OCI-LY3 (cell line): Measurements from ENCODE around the gene AGAP1.

Source experiments
- H2AFZ ChIP-seq: fragments of 200-600, 300-600 bp; shearing (Covaris generic); 2 replicates; pipeline ENCODE4 v1.6.0; 2014; ENCODE audit warnings: antibody characterized with exemption, low read depth, low read length
- H3K27ac ChIP-seq: fragments of 200-600, 300-600 bp; sonication (generic); 2 replicates; pipeline ENCODE4 v1.5.1; 2014; ENCODE audit warnings: mild to moderate bottlenecking, low read length, moderate library complexity, mixed read lengths
- H3K27me3 ChIP-seq: fragments of 200-600, 300-600 bp; sonication (generic); 2 replicates; pipeline ENCODE4 v1.6.1; 2014; ENCODE audit warnings: low read depth, low read length, mixed read lengths
- H3K36me3 ChIP-seq: fragments of 200-600, 300-600 bp; sonication (generic); replicated peaks from 2 replicates; pipeline ENCODE3; 2014; ENCODE audit warnings: low read depth, low read length, mixed read lengths
- H3K4me1 ChIP-seq: fragments of 300-600, 200-600 bp; sonication (generic); 2 replicates; pipeline ENCODE4 v1.6.1; 2014; ENCODE audit warnings: low read length, mixed read lengths
- H3K4me2 ChIP-seq: fragments of 200-600, 300-600 bp; sonication (generic); 2 replicates; pipeline ENCODE4 v1.6.1; 2014; ENCODE audit warnings: low read length, mixed read lengths
- H3K4me3 ChIP-seq: fragments of 300-600, 200-600 bp; sonication (generic); 2 replicates; pipeline ENCODE4 v1.5.1; 2014; ENCODE audit warnings: antibody characterized with exemption, mild to moderate bottlenecking, low read length, moderate library complexity
- H3K79me2 ChIP-seq: fragments of 300-600, 200-600 bp; shearing (Covaris generic); 2 replicates; pipeline ENCODE4 v1.6.1; 2014; ENCODE audit warnings: mild to moderate bottlenecking, low read length, mixed read lengths
- H3K9ac ChIP-seq: fragments of 300-600, 200-600 bp; shearing (Covaris generic); 2 replicates; pipeline ENCODE4 v1.6.0; 2014; ENCODE audit warnings: mild to moderate bottlenecking, low read length, moderate library complexity
- H3K9me3 ChIP-seq: fragments of 200-600, 300-600 bp; shearing (Covaris generic); 2 replicates; pipeline ENCODE4 v1.6.1; 2014; ENCODE audit warnings: low read length, mixed read lengths; ENCODE audit not compliant: insufficient read depth
- H4K20me1 ChIP-seq: fragments of 200-600, 300-600 bp; sonication (generic); 2 replicates; pipeline ENCODE4 v1.6.1; 2016; ENCODE audit warnings: low read length, mixed read lengths; ENCODE audit not compliant: insufficient read depth
- CTCF ChIP-seq: fragments of 200-600, 300-600 bp; sonication (generic); IDR thresholded peaks from 2 replicates; pipeline ENCODE4 v1.5.1; 2014; ENCODE audit warnings: antibody characterized with exemption, low read length, low read depth
- EZH2phosphoT487 ChIP-seq: fragments of 200-600 bp; shearing (Covaris generic); IDR thresholded peaks from 2 replicates; pipeline ENCODE4 v1.6.1; 2018; ENCODE audit warnings: antibody characterized with exemption, mixed run types, low read depth

The AGAP1 gene

GRCh38 chr2:235839974-235840373 is 346.1 kb downstream of the AGAP1 start:
- Histone ChIP-seq H3K9me3 (no peaks in the 10 kb centered on the region), H3K27ac (no peak overlapping the region), H3K36me3 (no peaks in the 10 kb centered on the region), H2AFZ (no peak overlapping the region), H3K27me3 (no peaks in the 10 kb centered on the region), H3K9ac (no peak overlapping the region), H3K4me3 (no peak overlapping the region), H3K4me1 (no peaks in the 10 kb centered on the region), H3K79me2 (no peaks in the 10 kb centered on the region), H3K4me2 (no peak overlapping the region), H4K20me1 (no peaks in the 10 kb centered on the region)
- no peak for TF ChIP-seq CTCF
- TF ChIP-seq EZH2phosphoT487, result no peak

GRCh38 chr2:235841863-235842262 is 348.0 kb downstream of the AGAP1 start:
- Histone ChIP-seq H3K9ac (no peak overlapping the region), H4K20me1 (no peaks in the 10 kb centered on the region), H3K27me3 (no peaks in the 10 kb centered on the region), H3K9me3 (no peaks in the 10 kb centered on the region), H3K27ac (no peak overlapping the region), H2AFZ (no peak overlapping the region), H3K4me2 (no peak overlapping the region), H3K36me3 (no peaks in the 10 kb centered on the region), H3K4me1 (no peaks in the 10 kb centered on the region), H3K79me2 (no peaks in the 10 kb centered on the region), H3K4me3 (no peak overlapping the region)
- TF ChIP-seq CTCF (no peak), EZH2phosphoT487 (no peak)

- Histone ChIP-seq H3K4me2 (no peak overlapping the region), H3K9me3 (no peaks in the 10 kb centered on the region), H3K27me3 (no peaks in the 10 kb centered on the region), H4K20me1 (no peaks in the 10 kb centered on the region), H3K4me1 (no peaks in the 10 kb centered on the region), H3K4me3 (no peak overlapping the region), H3K79me2 (no peaks in the 10 kb centered on the region), H3K9ac (no peak overlapping the region), H3K36me3 (no peaks in the 10 kb centered on the region), H2AFZ (no peak overlapping the region), H3K27ac (no peak overlapping the region)
- TF ChIP-seq CTCF (no peak), EZH2phosphoT487 (no peak)
These were observed 349.1 kb downstream of the AGAP1 start for GRCh38 chr2:235842941-235843340.

GRCh38 chr2:235843591-235844395 is 349.9 kb downstream of the AGAP1 start:
- Histone ChIP-seq H3K27me3 (no peaks in the 10 kb centered on the region), H4K20me1 (no peaks in the 10 kb centered on the region), H3K4me2 (no peak overlapping the region), H3K4me3 (no peak overlapping the region), H3K4me1 (no peaks in the 10 kb centered on the region), H3K27ac (no peak overlapping the region), H3K9me3 (no peaks in the 10 kb centered on the region), H3K79me2 (no peaks in the 10 kb centered on the region), H3K9ac (no peak overlapping the region), H2AFZ (no peak overlapping the region), H3K36me3 (no peaks in the 10 kb centered on the region)
- TF ChIP-seq CTCF (no peak), EZH2phosphoT487 (no peak)
